ENCODE measurements around the gene SLC30A2. TPM values are rescaled to one million over a fixed set of nuclear protein-coding genes. Genes with fewer than 3 reads are reported as not detected.
A peak's percentile ranks its signal among the peaks of the same experiment; 100 is the strongest.

Gene SLC30A2
- total and polyA plus RNA-seq, 2 of the 13 experiments (the other 11 are each of a cell fraction or from before 2014, with no cell fraction given) = not detected

GRCh38 chr1:26035959-26036755 is 9.8 kb downstream of the SLC30A2 start (continued):
- TF ChIP-seq ATF6 (CRISPR knock-in tag; conservative IDR thresholded peaks at IDR 0.05) (no peak), RFX3 (CRISPR knock-in tag; IDR thresholded peaks at IDR 0.05) (no peak), ZNF589 (CRISPR knock-in tag; conservative IDR thresholded peaks at IDR 0.05) (no peak), SATB2 (CRISPR knock-in tag; IDR thresholded peaks at IDR 0.05) (no peak), ZNF160 (CRISPR knock-in tag; IDR thresholded peaks at IDR 0.05) (no peak), ARID5B (CRISPR knock-in tag; IDR thresholded peaks at IDR 0.05) (0 out of 2 replicates have a peak, but pooled peaks have one; percentile 15), ZBTB46 (CRISPR knock-in tag; IDR thresholded peaks at IDR 0.05; ENCODE audit: borderline replicate concordance) (no peak), SRSF4 (IDR thresholded peaks at IDR 0.05; ENCODE audit: low read depth, low read length, poor library complexity, severe bottlenecking) (no peak), CHD4 (IDR thresholded peaks at IDR 0.05; ENCODE audit: borderline replicate concordance, low read length) (no peak), NONO (IDR thresholded peaks at IDR 0.05) (no peak), NONO (CRISPR knock-in tag; conservative IDR thresholded peaks at IDR 0.05) (no peak), ARID3A (IDR thresholded peaks at IDR 0.05; ENCODE audit: low read depth, low read length) (no peak)
